Transverse colon (tissue), 4 donors: ENCODE measurements around the gene BRSK1.

Source experiments
- POLR2AphosphoS5 ChIP-seq, 3 donors: sonication (generic); formaldehyde crosslinking; IDR thresholded peaks; one replicate each; pipeline ENCODE4 v1.6.1; 2016; ENCODE audit warnings: antibody characterized with exemption in 3 of 3
- TF ChIP-seq, protein P1 (sequence below), 5 experiments: fragments of 200-600 bp in 3 of 5; fragments of 450-650 bp in 2 of 5; sonication (generic) in 3 of 5; IDR thresholded peaks; 1 replicate in 2 of 5; 2 replicates in 3 of 5; pipeline ENCODE4 v1.5.1; 2016 to 2017; ENCODE audit warnings: antibody characterized with exemption in 5 of 5, inconsistent platforms in 3 of 5, mild to moderate bottlenecking in 2 of 5, moderate library complexity in 1 of 5

GRCh38 chr19:55265173-55265572 is 18.6 kb upstream of the BRSK1 start:
- TF ChIP-seq, protein P1, sequence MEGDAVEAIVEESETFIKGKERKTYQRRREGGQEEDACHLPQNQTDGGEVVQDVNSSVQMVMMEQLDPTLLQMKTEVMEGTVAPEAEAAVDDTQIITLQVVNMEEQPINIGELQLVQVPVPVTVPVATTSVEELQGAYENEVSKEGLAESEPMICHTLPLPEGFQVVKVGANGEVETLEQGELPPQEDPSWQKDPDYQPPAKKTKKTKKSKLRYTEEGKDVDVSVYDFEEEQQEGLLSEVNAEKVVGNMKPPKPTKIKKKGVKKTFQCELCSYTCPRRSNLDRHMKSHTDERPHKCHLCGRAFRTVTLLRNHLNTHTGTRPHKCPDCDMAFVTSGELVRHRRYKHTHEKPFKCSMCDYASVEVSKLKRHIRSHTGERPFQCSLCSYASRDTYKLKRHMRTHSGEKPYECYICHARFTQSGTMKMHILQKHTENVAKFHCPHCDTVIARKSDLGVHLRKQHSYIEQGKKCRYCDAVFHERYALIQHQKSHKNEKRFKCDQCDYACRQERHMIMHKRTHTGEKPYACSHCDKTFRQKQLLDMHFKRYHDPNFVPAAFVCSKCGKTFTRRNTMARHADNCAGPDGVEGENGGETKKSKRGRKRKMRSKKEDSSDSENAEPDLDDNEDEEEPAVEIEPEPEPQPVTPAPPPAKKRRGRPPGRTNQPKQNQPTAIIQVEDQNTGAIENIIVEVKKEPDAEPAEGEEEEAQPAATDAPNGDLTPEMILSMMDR (IDR thresholded peaks at IDR 0.05): no peak
- no peak for TF ChIP-seq POLR2AphosphoS5 (IDR thresholded peaks at IDR 0.05)
